K562 (cell line): ENCODE data around the gene ATXN1. TPM values are rescaled to one million over a fixed set of nuclear protein-coding genes. Genes with fewer than 3 reads are reported as not detected.

Source experiments
- ATAC-seq: fragments of 200-7000 bp; cut with Tn5 transposase; 3 replicates; pipeline ENCODE4 v1.9.1; 2020; ENCODE audit warnings: moderate library complexity
- BruUV-seq: library from RNA; stranded (reverse); fragments of 400-500 nt; replicated peaks from 2 replicates; lab custom pipeline; 2021; lab: Mats Ljungman, UMichigan
- CTCF ChIA-PET: fragments of 300-600 bp; formaldehyde crosslinking; extraction: SDS; loops from one replicate; lab custom pipeline; 2021; ENCODE audit warnings: low intra/inter-chr PET ratio; lab: Yijun Ruan, JAX
- POLR2A ChIA-PET: fragments of 300-600, 350-650 bp; sonication (Branson Sonifier 250); formaldehyde crosslinking; extraction: SDS; loops from one replicate; lab custom pipeline; 2021; ENCODE audit warnings: antibody characterized with exemption, inconsistent platforms; lab: Yijun Ruan, JAX
- DNase-seq, 4 experiments: peaks; one replicate each; pipeline versions ENCODE4 v3.0.0 to v3.0.0-alpha.2; 2011 to 2018; ENCODE audit warnings: low spot score in 3 of 4, mixed read lengths in 3 of 4; ENCODE audit errors: extremely low read depth in 1 of 4
- FAIRE-seq: peaks from 2 replicates; lab custom pipeline; 2011; peaks lifted over from hg19 to GRCh38; lab: Jason Lieb, UNC
- H2AFZ ChIP-seq: 2 replicates; pipeline ENCODE4 v1.6.0; 2011; ENCODE audit warnings: low read depth, low read length, control low read depth, inconsistent platforms
- H3K27ac ChIP-seq: fragments of 200-600 bp; 3 replicates; pipeline ENCODE4 v1.8.0; 2011; ENCODE audit warnings: low read depth, mild to moderate bottlenecking, control low read depth, inconsistent platforms, low read length, moderate library complexity, mixed read lengths; ENCODE audit errors: extremely low read depth
- H3K27me3 ChIP-seq, 2 experiments: fragments of 300-600 bp in 1 of 2; 2 replicates in 1 of 2; 3 replicates in 1 of 2; pipeline versions ENCODE4 v1.6.0 to v1.8.0; 2011; ENCODE audit warnings: inconsistent platforms in 2 of 2, low read length in 2 of 2, mild to moderate bottlenecking in 1 of 2, mixed read lengths in 1 of 2, moderate library complexity in 1 of 2; ENCODE audit not compliant: control insufficient read depth in 2 of 2, insufficient read depth in 2 of 2
- H3K36me3 ChIP-seq: fragments of 300-600 bp; 3 replicates; pipeline ENCODE4 v1.8.0; 2011; ENCODE audit warnings: mild to moderate bottlenecking, low read length, inconsistent platforms; ENCODE audit not compliant: control insufficient read depth, insufficient read depth
- H3K4me1 ChIP-seq, 2 experiments: fragments of 200-600 bp in 1 of 2; replicated peaks in 1 of 2; 2 replicates in 1 of 2; 3 replicates in 1 of 2; pipeline versions ENCODE4 v1.5.1 to v1.8.0; 2011; ENCODE audit warnings: inconsistent platforms in 2 of 2, low read length in 2 of 2, mild to moderate bottlenecking in 1 of 2, mixed read lengths in 1 of 2, moderate library complexity in 1 of 2; ENCODE audit not compliant: control insufficient read depth in 2 of 2, insufficient read depth in 2 of 2
- H3K4me2 ChIP-seq: 2 replicates; pipeline ENCODE4 v1.6.1; 2011; ENCODE audit warnings: low read length, control low read depth, inconsistent platforms, mixed read lengths; ENCODE audit not compliant: insufficient read depth
- H3K4me3 ChIP-seq: fragments of 200-600 bp; sonication (generic), shearing (Covaris generic); 2 replicates; pipeline ENCODE4 v1.5.1; 2016; ENCODE audit warnings: control low read depth, inconsistent platforms
- H3K79me2 ChIP-seq: fragments of 200-600 bp; 3 replicates; pipeline ENCODE4 v1.8.0; 2011; ENCODE audit warnings: low read length, inconsistent platforms; ENCODE audit not compliant: control insufficient read depth, insufficient read depth
- H3K9ac ChIP-seq, 2 experiments: 2 replicates each; pipeline versions ENCODE4 v1.6.0 to v1.6.1; 2011; ENCODE audit warnings: low read depth in 2 of 2, low read length in 2 of 2, control low read depth in 1 of 2, inconsistent platforms in 1 of 2, mild to moderate bottlenecking in 1 of 2, mixed read lengths in 1 of 2; ENCODE audit not compliant: insufficient read depth in 1 of 2
- H3K9me1 ChIP-seq: one replicate; pipeline ENCODE4 v1.6.0; 2011; ENCODE audit warnings: inconsistent platforms, mild to moderate bottlenecking, low read length, moderate library complexity; ENCODE audit not compliant: control insufficient read depth, insufficient read depth
- H3K9me3 ChIP-seq: replicated peaks from 2 replicates; pipeline ENCODE4 v1.5.1; 2011; ENCODE audit warnings: low read depth, low read length, inconsistent platforms; ENCODE audit not compliant: control insufficient read depth, insufficient read depth
- H4K20me1 ChIP-seq: replicated peaks from 2 replicates; pipeline ENCODE4 v1.6.1; 2011; ENCODE audit warnings: low read length, inconsistent platforms, mixed read lengths; ENCODE audit not compliant: control insufficient read depth, insufficient read depth
- GTF2A2 ChIP-seq: IDR thresholded peaks from 2 replicates; pipeline ENCODE4 v1.6.1; 2016; ENCODE audit warnings: mild to moderate bottlenecking, missing genetic modification characterization, missing compliant biosample characterization
- MNT ChIP-seq, 2 experiments: fragments of 450-650 bp; conservative IDR thresholded peaks; 2 replicates each; pipeline ENCODE4 v1.6.1; 2017; ENCODE audit warnings: mild to moderate bottlenecking in 2 of 2, moderate library complexity in 2 of 2
- PRPF4 ChIP-seq: fragments of 200-400 bp; formaldehyde crosslinking; IDR thresholded peaks from one replicate; pipeline ENCODE4 v1.6.1; 2017; ENCODE audit warnings: low read length, low read depth, mild to moderate bottlenecking; ENCODE audit not compliant: insufficient read depth, poor library complexity, severe bottlenecking
- RAD51 ChIP-seq: fragments of 450-650 bp; IDR thresholded peaks from 2 replicates; pipeline ENCODE4 v1.7.1; 2016; ENCODE audit warnings: low read depth, mild to moderate bottlenecking, borderline replicate concordance
- RBM15 ChIP-seq: fragments of 200-400 bp; formaldehyde crosslinking; IDR thresholded peaks from 2 replicates; pipeline ENCODE4 v1.6.1; 2018; ENCODE audit warnings: mild to moderate bottlenecking, low read length, moderate library complexity; ENCODE audit not compliant: insufficient read depth
- RBM25 ChIP-seq: fragments of 200-400 bp; formaldehyde crosslinking; IDR thresholded peaks from 2 replicates; pipeline ENCODE4 v1.6.1; 2018; ENCODE audit warnings: low read length, low read depth, moderate library complexity; ENCODE audit not compliant: severe bottlenecking
- SMAD1 ChIP-seq: fragments of 150-350 bp; IDR thresholded peaks from 2 replicates; pipeline ENCODE4 v1.6.1; 2014; ENCODE audit warnings: low read length, low read depth; ENCODE audit not compliant: partially characterized antibody
- ZNF174 ChIP-seq: fragments of 250-450 bp; sonication (Bioruptor Pico); IDR thresholded peaks from 2 replicates; pipeline ENCODE4 v1.4.0; 2020; ENCODE audit warnings: mild to moderate bottlenecking
- ZNF785 ChIP-seq: fragments of 250-450 bp; sonication (Bioruptor Pico); IDR thresholded peaks from 2 replicates; pipeline ENCODE4 v1.4.0; 2020; ENCODE audit warnings: mild to moderate bottlenecking
- WGBS: fragments of 100-300 bp; shearing (Covaris generic); methylation state at CpG from one replicate; pipeline ENCODE4 v1.1.6; 2016; ENCODE audit warnings: low coverage, mixed read lengths; ENCODE audit not compliant: insufficient coverage; ENCODE audit errors: missing lambda C conversion rate; 5-methylcytosine and 5-hydroxymethylcytosine counted together
- in situ Hi-C: fragments of 300-500 bp; cut with MboI; formaldehyde crosslinking; loops from 4 replicates; pipeline ENCODE4 v1.15.0; 2018; ENCODE audit warnings: inconsistent platforms, mixed read lengths
- intact Hi-C: fragments of 100-400 bp; cut with micrococcal nuclease; formaldehyde crosslinking; loops from 2 replicates; pipeline ENCODE4 v1.14.2; 2022
- polyA plus RNA-seq, 8 experiments: library from polyadenylated mRNA; depleted of rRNA in 4 of 8; stranded (reverse) in 5 of 8; unstranded in 3 of 8; fragments of >200 nt; fragmentation: Nextera tagmentation in 2 of 8; fragmentation: Illumina TruSeq in 1 of 8; extraction: Ambion mirVana in 2 of 8; extraction: Trizol in 1 of 8; gene quantifications; 2 replicates each; pipeline versions ENCODE4 v1.2.1 to v1.2.3, GENCODE V29; 2011 to 2014; ENCODE audit warnings: inconsistent platforms in 1 of 8, missing spikeins in 1 of 8
- total RNA-seq, 7 experiments: library from RNA; depleted of rRNA in 6 of 7; stranded (reverse); fragments of >200 nt in 6 of 7; fragmentation: Illumina TruSeq in 2 of 7; extraction: Trizol in 2 of 7; gene quantifications; 2 replicates each; pipeline versions ENCODE4 v1.2.1 to v1.2.3, GENCODE V29; 2011 to 2021; ENCODE audit warnings: low replicate concordance in 1 of 7
- TF ChIP-seq, protein P1 (sequence below), 2 experiments: fragments of 150-350 bp in 1 of 2; IDR thresholded peaks; 2 replicates each; pipeline ENCODE4 v1.6.1; 2012 to 2016; ENCODE audit warnings: low read depth in 2 of 2, low read length in 2 of 2, mild to moderate bottlenecking in 1 of 2, moderate library complexity in 1 of 2

The ATXN1 gene
- total and polyA plus RNA-seq, 9 of the 15 experiments (the other 6 are each of a cell fraction or from before 2014, with no cell fraction given) = under 0.01 to 1.2 (median 0.58) TPM

DNA sequence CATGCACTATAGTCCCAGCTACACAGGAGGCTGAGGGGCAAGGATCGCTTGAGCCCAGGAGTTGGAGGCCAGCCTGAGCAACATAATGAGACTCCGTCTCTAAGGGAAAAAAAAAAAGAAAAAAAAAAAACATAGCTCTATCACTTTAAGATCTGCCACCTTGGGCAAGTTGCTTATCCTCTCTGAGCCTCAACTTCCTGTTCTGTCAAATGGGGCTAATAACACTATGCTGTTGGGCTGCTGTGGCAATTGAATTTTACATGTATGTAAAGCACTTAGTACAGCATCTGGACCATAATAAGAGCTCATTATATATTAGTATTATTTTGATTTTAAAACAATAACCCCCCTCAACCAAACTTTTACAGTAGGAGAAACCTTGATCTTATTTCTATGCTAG, 141.5 kb downstream of the ATXN1 start:
- ChIA-PET POLR2A (no interaction called here), CTCF (no interaction called here)
- intact Hi-C loops = no loop called here
- Histone ChIP-seq H3K9ac (no peak overlapping the region), H3K36me3 (no peaks in the 10 kb centered on the region), H3K4me2 (no peak overlapping the region), H3K9me1 (no peaks in the 10 kb centered on the region), H4K20me1 (no peaks in the 10 kb centered on the region), H2AFZ (no peak overlapping the region), H3K79me2 (no peaks in the 10 kb centered on the region), H3K9me3 (no peaks in the 10 kb centered on the region), H3K4me1 (peaks cover 0 to 2% of the 10 kb centered on the region in 2 experiments; a peak in 1 of 5 replicates), H3K4me3 (no peak overlapping the region), H3K27ac (no peak overlapping the region), H3K27me3 (no peaks in the 10 kb centered on the region)
- in situ Hi-C loops = no loop called here
- TF ChIP-seq RBM25 (peak; percentile 80), RBM15 (no peak)
- DNase-seq = no peak
- BruUV-seq = no TSS peak
- no peak for ATAC-seq
- no peak for FAIRE-seq
- 19% methylated on average over 2 of the region's 2 CpGs for WGBS

DNA sequence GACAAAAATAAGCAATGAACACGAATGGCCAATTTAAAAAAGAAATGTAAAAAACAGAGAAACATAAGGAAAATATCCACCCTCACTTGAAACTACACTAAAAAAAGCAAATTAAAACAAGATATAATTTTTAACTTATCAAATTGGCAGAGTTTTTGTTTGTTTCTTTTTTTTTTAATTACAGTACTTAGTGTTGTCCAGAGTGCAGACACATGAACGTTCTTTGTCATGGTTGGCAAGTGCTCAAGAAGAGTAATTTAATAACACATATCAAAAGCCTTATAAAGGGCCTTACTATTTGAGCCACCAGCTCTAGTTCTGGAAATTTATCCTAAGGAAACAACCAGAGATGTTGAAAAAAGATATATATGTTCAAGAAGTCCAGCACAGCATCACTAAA, 142.3 kb downstream of the ATXN1 start:
- intact Hi-C loops = no loop called here
- no peak for TF ChIP-seq ZNF174 (CRISPR knock-in tag)
- no peak for TF ChIP-seq MNT (conservative IDR thresholded peaks at IDR 0.05)
- TF ChIP-seq, protein P1, sequence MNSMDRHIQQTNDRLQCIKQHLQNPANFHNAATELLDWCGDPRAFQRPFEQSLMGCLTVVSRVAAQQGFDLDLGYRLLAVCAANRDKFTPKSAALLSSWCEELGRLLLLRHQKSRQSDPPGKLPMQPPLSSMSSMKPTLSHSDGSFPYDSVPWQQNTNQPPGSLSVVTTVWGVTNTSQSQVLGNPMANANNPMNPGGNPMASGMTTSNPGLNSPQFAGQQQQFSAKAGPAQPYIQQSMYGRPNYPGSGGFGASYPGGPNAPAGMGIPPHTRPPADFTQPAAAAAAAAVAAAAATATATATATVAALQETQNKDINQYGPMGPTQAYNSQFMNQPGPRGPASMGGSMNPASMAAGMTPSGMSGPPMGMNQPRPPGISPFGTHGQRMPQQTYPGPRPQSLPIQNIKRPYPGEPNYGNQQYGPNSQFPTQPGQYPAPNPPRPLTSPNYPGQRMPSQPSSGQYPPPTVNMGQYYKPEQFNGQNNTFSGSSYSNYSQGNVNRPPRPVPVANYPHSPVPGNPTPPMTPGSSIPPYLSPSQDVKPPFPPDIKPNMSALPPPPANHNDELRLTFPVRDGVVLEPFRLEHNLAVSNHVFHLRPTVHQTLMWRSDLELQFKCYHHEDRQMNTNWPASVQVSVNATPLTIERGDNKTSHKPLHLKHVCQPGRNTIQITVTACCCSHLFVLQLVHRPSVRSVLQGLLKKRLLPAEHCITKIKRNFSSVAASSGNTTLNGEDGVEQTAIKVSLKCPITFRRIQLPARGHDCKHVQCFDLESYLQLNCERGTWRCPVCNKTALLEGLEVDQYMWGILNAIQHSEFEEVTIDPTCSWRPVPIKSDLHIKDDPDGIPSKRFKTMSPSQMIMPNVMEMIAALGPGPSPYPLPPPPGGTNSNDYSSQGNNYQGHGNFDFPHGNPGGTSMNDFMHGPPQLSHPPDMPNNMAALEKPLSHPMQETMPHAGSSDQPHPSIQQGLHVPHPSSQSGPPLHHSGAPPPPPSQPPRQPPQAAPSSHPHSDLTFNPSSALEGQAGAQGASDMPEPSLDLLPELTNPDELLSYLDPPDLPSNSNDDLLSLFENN (IDR thresholded peaks at IDR 0.05; ENCODE audit: low read depth in 2 of 2, low read length in 2 of 2) = no peak
- no peak for TF ChIP-seq PRPF4
- TF ChIP-seq ZNF785 (CRISPR knock-in tag) = no peak
- TF ChIP-seq SMAD1 = no peak
- no peak for TF ChIP-seq RAD51
- TF ChIP-seq GTF2A2 (tag) = no peak

More for the DNA sequence above, 142.3 kb downstream of the ATXN1 start:
- DNase-seq (no peak), ATAC-seq (no peak), FAIRE-seq (no peak)
- Histone ChIP-seq H3K4me1 (peaks cover 0 to 2% of the 10 kb centered on the region in 2 experiments; a peak in 1 of 5 replicates), H3K9me1 (no peaks in the 10 kb centered on the region), H3K79me2 (no peaks in the 10 kb centered on the region), H3K27me3 (no peaks in the 10 kb centered on the region), H3K4me3 (no peak overlapping the region), H4K20me1 (no peaks in the 10 kb centered on the region), H3K27ac (no peak overlapping the region), H2AFZ (no peak overlapping the region), H3K9ac (no peak overlapping the region), H3K36me3 (no peaks in the 10 kb centered on the region), H3K9me3 (no peaks in the 10 kb centered on the region), H3K4me2 (no peak overlapping the region)
- BruUV-seq = no TSS peak
- 2% methylated on average over 2 of the region's 2 CpGs for WGBS
- ChIA-PET POLR2A (no interaction called here), CTCF (no interaction called here)
- in situ Hi-C loops = no loop called here
